IPS-20b (cell line): Measurements from ENCODE around the gene DENND1A.
"Not testable (repeated sequence)": the region's sequence is repeated elsewhere in the genome, so short reads cannot be mapped to it uniquely, and the experiment has no call there.

Experiments
- H3K27ac ChIP-seq: one replicate; pipeline ENCODE4 v1.5.1; 2013; ENCODE audit warnings: low read length
- H3K27me3 ChIP-seq: 2 replicates; pipeline ENCODE4 v1.6.1; 2013; ENCODE audit warnings: mild to moderate bottlenecking, low read length, inconsistent platforms; ENCODE audit not compliant: insufficient read depth
- H3K36me3 ChIP-seq: 2 replicates; pipeline ENCODE4 v1.6.1; 2013; ENCODE audit warnings: low read depth, mild to moderate bottlenecking, inconsistent platforms, low read length, moderate library complexity; ENCODE audit not compliant: insufficient read depth
- H3K4me1 ChIP-seq: 2 replicates; pipeline ENCODE4 v1.6.1; 2013; ENCODE audit warnings: mild to moderate bottlenecking, control low read depth, inconsistent platforms, low read length, moderate library complexity; ENCODE audit not compliant: insufficient read depth
- H3K4me3 ChIP-seq: 2 replicates; pipeline ENCODE4 v1.5.1; 2013; ENCODE audit warnings: mild to moderate bottlenecking, low read length, inconsistent platforms
- H3K9ac ChIP-seq: 2 replicates; pipeline ENCODE4 v1.6.1; 2013; ENCODE audit warnings: low read depth, mild to moderate bottlenecking, inconsistent platforms, low read length, moderate library complexity
- H3K9me3 ChIP-seq: 2 replicates; pipeline ENCODE4 v1.6.1; 2013; ENCODE audit warnings: mild to moderate bottlenecking, low read depth, low read length, inconsistent platforms; ENCODE audit not compliant: insufficient read depth

The DENND1A gene

DNA sequence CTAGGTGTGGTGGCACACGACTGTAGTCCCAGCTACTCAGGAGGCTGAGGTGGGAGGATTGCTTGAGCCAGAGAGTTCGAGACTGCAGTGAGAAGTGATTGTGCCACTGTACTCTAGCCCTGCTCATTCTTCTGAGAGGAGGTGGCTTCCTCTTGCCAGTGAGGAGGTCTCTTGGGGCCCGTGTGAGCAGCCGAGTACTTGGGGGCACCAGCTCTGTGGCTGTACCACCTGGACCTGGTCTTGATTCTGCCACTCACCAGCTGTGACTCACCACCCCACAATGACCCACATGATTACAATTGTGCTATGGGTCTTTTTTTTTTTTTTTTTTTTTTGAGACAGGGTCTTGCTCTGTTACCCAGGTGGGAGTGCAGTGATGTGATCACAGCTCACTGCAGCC is 592.0 kb downstream of the DENND1A start:
- Histone ChIP-seq H3K9me3 (no peaks in the 10 kb centered on the region), H3K36me3 (no peaks in the 10 kb centered on the region), H3K27me3 (no peaks in the 10 kb centered on the region), H3K27ac (no peak overlapping the region), H3K4me3 (no peak overlapping the region), H3K9ac (no peak overlapping the region), H3K4me1 (peaks cover 11% of the 10 kb centered on the region; the same call in 1 of the 2 replicates)

DNA sequence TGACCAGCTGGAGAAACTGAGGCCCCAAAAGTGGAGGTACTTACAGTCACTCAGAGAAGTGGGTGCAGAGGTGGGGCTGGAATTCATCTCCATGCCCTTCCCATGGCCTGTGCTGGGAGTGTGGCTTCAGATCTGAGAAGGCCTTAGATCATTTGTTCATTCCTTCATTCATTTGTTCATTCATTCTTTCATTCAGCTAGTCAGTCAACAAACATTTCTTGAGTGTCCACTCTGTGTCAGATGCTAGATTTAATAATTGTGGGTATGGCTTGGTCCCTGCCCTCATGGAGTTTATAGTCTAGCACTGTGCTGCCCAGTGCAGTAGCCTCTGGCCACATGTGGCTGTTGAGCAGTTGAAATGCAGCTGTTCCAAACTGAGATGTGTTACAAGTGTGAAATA is 593.0 kb downstream of the DENND1A start:
- Histone ChIP-seq H3K9me3 (no peaks in the 10 kb centered on the region), H3K4me1 (peaks cover 11% of the 10 kb centered on the region; the same call in 1 of the 2 replicates), H3K36me3 (no peaks in the 10 kb centered on the region), H3K9ac (no peak overlapping the region), H3K4me3 (no peak overlapping the region), H3K27me3 (no peaks in the 10 kb centered on the region), H3K27ac (no peak overlapping the region)

DNA sequence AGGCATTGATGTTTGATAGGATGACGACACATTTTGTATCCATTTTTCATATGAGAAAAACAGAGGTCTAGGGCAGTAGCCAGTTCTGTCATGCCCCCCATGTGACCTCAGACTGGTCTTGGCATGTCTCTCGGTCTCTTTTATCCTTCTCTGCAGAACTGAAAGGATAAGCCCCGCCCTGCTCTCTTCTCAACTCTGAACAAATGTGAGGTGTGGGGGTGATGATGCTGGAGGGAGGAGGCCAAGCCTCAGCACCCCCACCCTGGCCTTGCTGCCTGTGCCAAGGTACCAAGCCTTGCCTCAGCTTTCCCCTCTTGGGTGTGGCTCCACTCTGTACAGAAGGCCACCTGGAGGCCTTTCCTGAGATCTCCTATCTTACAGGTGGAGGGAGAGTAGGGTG is 593.5 kb downstream of the DENND1A start:
- Histone ChIP-seq H3K9ac (no peak overlapping the region), H3K27ac (no peak overlapping the region), H3K4me1 (peaks cover 11% of the 10 kb centered on the region; the same call in 1 of the 2 replicates), H3K36me3 (no peaks in the 10 kb centered on the region), H3K27me3 (no peaks in the 10 kb centered on the region), H3K4me3 (no peak overlapping the region), H3K9me3 (no peaks in the 10 kb centered on the region)

DNA sequence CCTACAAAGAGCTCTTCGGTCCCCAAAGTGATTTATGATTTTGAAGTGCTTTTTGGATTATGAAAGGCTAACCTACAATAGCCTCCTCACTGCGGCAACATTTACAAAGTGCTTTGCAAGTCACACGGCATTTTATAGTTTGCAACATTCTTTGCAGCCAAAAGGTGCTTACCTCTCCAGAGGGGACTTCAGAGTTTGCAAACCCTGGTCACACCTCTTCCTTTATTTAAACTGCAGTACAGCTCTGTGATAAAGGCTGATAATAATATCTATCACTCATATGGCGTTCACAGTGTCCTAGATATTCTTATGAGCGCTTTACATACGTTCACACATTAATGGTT is 594.0 kb downstream of the DENND1A start:
- H3K36me3 ChIP-seq = no peaks in the 10 kb centered on the region
- peaks cover 11% of the 10 kb centered on the region; the same call in 1 of the 2 replicates for H3K4me1 ChIP-seq
- no peaks in the 10 kb centered on the region for H3K27me3 ChIP-seq
- no peak overlapping the region for H3K9ac ChIP-seq
- no peak overlapping the region for H3K27ac ChIP-seq
- H3K9me3 ChIP-seq = no peaks in the 10 kb centered on the region
- H3K4me3 ChIP-seq = no peak overlapping the region

DNA sequence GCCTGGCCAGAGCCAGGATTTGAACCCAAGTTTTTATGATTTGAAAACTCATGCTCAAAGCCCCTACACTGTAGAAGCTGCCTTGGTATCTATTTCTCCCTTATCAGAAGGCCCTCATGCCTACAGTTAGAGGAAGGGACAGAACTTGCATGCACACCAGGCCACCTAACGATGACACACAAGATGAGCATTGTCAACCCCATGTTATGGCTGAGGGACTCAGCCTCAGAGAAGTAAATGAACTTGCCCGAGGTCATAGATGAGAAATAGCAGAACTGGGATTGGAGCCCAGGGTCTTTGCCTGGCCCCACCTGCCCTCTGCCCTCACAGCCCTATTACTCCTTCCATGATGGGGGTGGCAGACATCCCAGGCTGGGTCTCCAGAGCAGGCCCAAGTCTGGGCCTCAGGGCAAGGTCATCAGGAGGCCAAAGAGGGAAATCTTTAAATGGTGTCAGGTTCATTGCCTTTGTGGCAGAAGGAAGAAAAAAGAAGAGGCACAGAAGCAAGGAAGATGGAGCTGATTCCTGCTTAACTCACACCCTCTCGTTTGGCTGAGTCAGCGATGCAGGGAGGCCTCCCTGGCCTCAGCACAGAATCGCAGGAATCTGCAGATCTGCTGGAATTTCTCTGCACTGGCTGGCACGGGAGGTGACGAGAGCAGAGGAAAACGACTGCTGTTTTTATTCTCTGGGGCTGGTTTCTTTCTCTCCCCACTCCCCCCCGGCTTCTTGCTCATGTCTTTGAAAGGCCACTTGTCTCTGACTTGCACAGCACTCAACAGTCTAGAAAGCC is 594.5 kb downstream of the DENND1A start:
- H3K27me3 ChIP-seq = no peaks in the 10 kb centered on the region
- no peaks in the 10 kb centered on the region for H3K36me3 ChIP-seq
- peaks cover 11% of the 10 kb centered on the region; the same call in 1 of the 2 replicates for H3K4me1 ChIP-seq
- H3K4me3 ChIP-seq = no peak overlapping the region
- no peak overlapping the region for H3K9ac ChIP-seq
- H3K9me3 ChIP-seq = no peaks in the 10 kb centered on the region
- no peak overlapping the region for H3K27ac ChIP-seq

DNA sequence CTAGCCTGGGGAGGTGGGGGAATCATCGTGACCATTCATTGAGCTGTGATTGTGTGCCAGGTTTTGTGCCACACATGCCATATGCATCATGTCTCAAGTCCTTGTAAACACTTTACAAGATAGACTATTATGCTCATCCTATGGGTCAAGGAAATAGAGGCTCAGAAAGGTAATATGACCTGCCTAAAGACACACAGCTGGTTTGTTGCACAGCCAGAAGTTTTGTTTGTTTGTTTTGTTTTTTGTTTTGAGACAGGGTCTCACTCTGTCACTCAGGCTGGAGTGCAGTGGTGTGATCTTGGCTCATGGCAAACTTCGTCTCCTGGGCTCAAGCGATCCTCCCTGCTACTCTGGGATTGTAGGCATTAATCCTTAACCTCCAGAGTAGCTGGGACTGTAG is 595.3 kb downstream of the DENND1A start:
- H3K9ac ChIP-seq = no peak overlapping the region
- no peak overlapping the region for H3K4me3 ChIP-seq
- H3K4me1 ChIP-seq = peaks cover 7% of the 10 kb centered on the region; the same call in 1 of the 2 replicates

DNA sequence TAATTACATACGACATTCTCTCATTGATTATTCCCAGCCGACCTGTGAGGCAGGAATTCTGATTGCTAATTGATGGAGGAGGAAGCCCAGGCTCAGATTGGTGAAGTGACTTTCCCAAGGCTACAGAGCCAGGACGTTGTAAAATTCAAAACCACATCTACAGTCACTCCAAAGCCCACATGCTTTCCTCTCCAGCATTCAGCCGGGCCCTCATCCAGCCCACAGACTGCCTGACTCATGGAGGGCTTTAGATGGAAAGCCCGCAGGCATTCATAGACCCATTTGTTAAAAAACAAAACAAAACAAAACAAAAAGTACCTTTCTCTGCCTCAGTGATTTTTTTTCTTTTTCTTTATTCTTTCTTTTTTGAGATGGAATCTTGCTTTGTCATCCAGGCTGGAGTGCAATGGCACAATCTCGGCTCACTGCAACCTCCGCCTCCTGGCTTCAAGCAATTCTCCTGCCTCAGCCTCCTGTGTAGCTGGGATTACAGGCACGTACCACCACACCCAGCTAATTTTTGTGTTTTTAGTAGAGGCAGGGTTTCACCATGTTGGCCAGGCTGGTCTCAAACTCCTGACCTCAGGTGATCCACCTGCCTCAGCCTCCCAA is 596.8 kb downstream of the DENND1A start:
- not testable (repeated sequence) for H3K9ac ChIP-seq, H3K27me3 ChIP-seq, H3K4me3 ChIP-seq, H3K36me3 ChIP-seq, H3K27ac ChIP-seq, H3K4me1 ChIP-seq, H3K9me3 ChIP-seq

More for the DNA sequence above, 595.3 kb downstream of the DENND1A start:
- H3K9me3 ChIP-seq = no peaks in the 10 kb centered on the region
- H3K27ac ChIP-seq = no peak overlapping the region
- H3K36me3 ChIP-seq = no peaks in the 10 kb centered on the region
- H3K27me3 ChIP-seq = no peaks in the 10 kb centered on the region

DNA sequence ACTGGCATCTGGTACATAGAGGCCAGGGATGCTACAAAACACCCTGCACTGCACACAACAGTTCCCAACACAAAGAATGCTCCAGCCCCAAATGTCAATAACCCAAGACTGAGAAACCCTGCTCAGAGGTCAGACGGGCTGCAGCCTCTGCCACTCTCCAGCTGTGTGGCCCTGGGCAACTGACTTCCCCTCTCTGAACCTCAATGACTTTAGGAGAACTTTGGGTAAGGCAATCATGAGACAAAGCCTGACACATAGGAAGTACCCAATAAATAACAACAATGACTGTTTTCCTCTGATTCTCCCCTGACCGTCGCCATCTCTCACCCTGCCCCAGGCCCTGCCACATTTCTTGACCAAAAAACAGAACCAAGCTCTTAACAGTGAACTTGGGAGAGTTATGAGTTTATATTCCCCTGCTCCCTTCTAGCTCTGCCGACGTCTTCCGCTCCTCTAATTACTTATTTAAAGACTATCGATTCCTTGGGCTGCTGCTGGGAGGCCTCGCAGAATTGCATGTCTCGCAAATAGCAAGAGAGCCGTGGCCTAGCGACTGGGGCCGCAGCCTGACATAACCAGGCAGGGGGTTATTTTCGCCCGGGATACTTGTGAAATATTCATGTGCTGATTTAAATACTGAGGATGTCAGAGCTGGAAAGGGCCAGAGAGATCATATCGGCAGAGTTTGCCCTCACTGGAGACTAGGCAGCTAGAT is 598.4 kb downstream of the DENND1A start:
- no peaks in the 10 kb centered on the region for H3K27me3 ChIP-seq
- H3K9me3 ChIP-seq = no peaks in the 10 kb centered on the region
- H3K36me3 ChIP-seq = no peaks in the 10 kb centered on the region
- no peak overlapping the region for H3K9ac ChIP-seq
- no peak overlapping the region for H3K27ac ChIP-seq
- H3K4me1 ChIP-seq = peaks cover 11% of the 10 kb centered on the region; the same call in 1 of the 2 replicates
- H3K4me3 ChIP-seq = no peak overlapping the region
